Motor neuron (in vitro differentiated cells): ENCODE measurements around the gene RNASE1. TPM values are rescaled to one million over a fixed set of nuclear protein-coding genes. Genes with fewer than 3 reads are reported as not detected.
A peak's percentile ranks its signal among the peaks of the same experiment; 100 is the strongest.
"Not testable (repeated sequence)": the region's sequence is repeated elsewhere in the genome, so short reads cannot be mapped to it uniquely, and the experiment has no call there.

Experiments used
- ATAC-seq, 8 experiments: fragments of 200-7000 bp; cut with Tn5 transposase; replicated peaks in 6 of 8; 2 replicates each; pipeline ENCODE4 v1.8.0; 2021; ENCODE audit warnings: mild to moderate bottlenecking in 8 of 8, moderate library complexity in 8 of 8
- H3K27ac ChIP-seq, 2 donors: fragments of 250-450 bp; sonication (Bioruptor Pico); 2 replicates each; pipeline ENCODE4 v1.9.0; 2021; ENCODE audit warnings: antibody characterized with exemption in 2 of 2, mild to moderate bottlenecking in 2 of 2, moderate library complexity in 1 of 2
- H3K4me1 ChIP-seq, 2 donors: fragments of 250-450 bp; sonication (Bioruptor Pico); replicated peaks in 1 of 2; 2 replicates each; pipeline ENCODE4 v1.6.1; 2021; ENCODE audit warnings: antibody characterized with exemption in 2 of 2, mild to moderate bottlenecking in 2 of 2, moderate library complexity in 1 of 2
- H3K4me3 ChIP-seq, 5 donors: fragments of 250-450 bp; sonication (Bioruptor Pico); 2 replicates each; pipeline ENCODE4 v1.9.0; 2021; ENCODE audit warnings: antibody characterized with exemption in 5 of 5, mild to moderate bottlenecking in 5 of 5, moderate library complexity in 4 of 5
- WGBS, 10 experiments: fragments of 450-650 bp; shearing (Covaris generic); methylation state at CpG; one replicate each; pipeline ENCODE4 v1.0.0; 2022; 5-methylcytosine and 5-hydroxymethylcytosine counted together
- in situ Hi-C, 9 experiments: fragments of 400-800 bp; cut with MboI; loops; one replicate each; pipeline ENCODE4 v1.15.0; 2021; ENCODE audit warnings: low sequenced_read_pairs in 9 of 9, low pct_unique_long_range_greater_than_20kb in 2 of 9; ENCODE audit not compliant: unreplicated experiment in 9 of 9
- total RNA-seq, 8 experiments: library from RNA; unstranded; fragments of 300-600 nt; gene quantifications; 2 replicates each; pipeline versions ENCODE4 v1.2.3 to v1.2.4, GENCODE V29; 2022

The RNASE1 gene
- total RNA-seq, 8 experiments from 2014 or later = 47.0 to 362 (median 50.7) TPM; not detected in 5

GRCh38 chr14:20782280-20782890 is 20.3 kb downstream of the RNASE1 start:
- Histone ChIP-seq H3K27ac (no peak overlapping the region), H3K4me1 (no peaks in the 10 kb centered on the region), H3K4me3 (no peak overlapping the region)
- ATAC-seq = peak in 1 of 8 experiments; percentile 36
- WGBS, 10 experiments = 0 to 74% (median 26%) methylated on average over 2 to 5 of the region's 5 CpGs
- in situ Hi-C loops = no loop called here

GRCh38 chr14:20781803-20782202 is 20.8 kb downstream of the RNASE1 start:
- in situ Hi-C loops = no loop called here
- WGBS, 10 experiments = 10 to 100% (median 46%) methylated on average over 1 to 4 of the region's 4 CpGs; no CpG with 5 or more reads in 3 of the 10 experiments
- Histone ChIP-seq H3K4me3 (no peak overlapping the region), H3K27ac (no peak overlapping the region), H3K4me1 (no peaks in the 10 kb centered on the region)
- ATAC-seq = peak in 1 of 8 experiments; percentile 33

- 80 to 100% (median 94%) methylated on average over 1 of the region's 1 CpG; no CpG with 5 or more reads in 4 of the 10 experiments for WGBS, 10 experiments
- no peak overlapping the region for H3K4me3 ChIP-seq
- H3K4me1 ChIP-seq = no peaks in the 10 kb centered on the region
- no peak overlapping the region for H3K27ac ChIP-seq
- in situ Hi-C loops = no loop called here
- ATAC-seq = no peak
Observed at GRCh38 chr14:20775901-20776300, 26.7 kb downstream of the RNASE1 start.

- H3K4me1 ChIP-seq = no peaks in the 10 kb centered on the region
- ATAC-seq = peak in 1 of 8 experiments; percentile 28
- no peak overlapping the region for H3K4me3 ChIP-seq
- in situ Hi-C loops = no loop called here
- no peak overlapping the region for H3K27ac ChIP-seq
- 3 to 54% (median 29%) methylated on average over 3 to 6 of the region's 6 CpGs for WGBS, 10 experiments
Observed at GRCh38 chr14:20775043-20775442, 27.6 kb downstream of the RNASE1 start.

- no peaks in the 10 kb centered on the region for H3K4me1 ChIP-seq
- no peak overlapping the region for H3K27ac ChIP-seq
- peak in 3 of 8 experiments; percentile 67 to 99 (median 95) for ATAC-seq
- in situ Hi-C loops = no loop called here
- H3K4me3 ChIP-seq = no peak overlapping the region
- 19 to 80% (median 52%) methylated on average over 1 to 5 of the region's 5 CpGs; no CpG with 5 or more reads in 3 of the 10 experiments for whole genome bisulfite sequencing, 10 experiments
Observed at GRCh38 chr14:20774258-20774824, 28.3 kb downstream of the RNASE1 start.

- Histone ChIP-seq H3K4me3 (no peak overlapping the region), H3K4me1 (no peaks in the 10 kb centered on the region), H3K27ac (no peak overlapping the region)
- in situ Hi-C loops = no loop called here
- WGBS, 10 experiments = 0 to 100% (median 43%) methylated on average over 1 to 3 of the region's 3 CpGs
- no peak for ATAC-seq
Observed at GRCh38 chr14:20772650-20773049, 30.0 kb downstream of the RNASE1 start.

- in situ Hi-C loops = no loop called here
- Histone ChIP-seq H3K4me1 (no peaks in the 10 kb centered on the region), H3K27ac (no peak overlapping the region), H3K4me3 (no peak overlapping the region)
- no peak for ATAC-seq
- 0 to 100% (median 38%) methylated on average over 2 to 3 of the region's 3 CpGs; no CpG with 5 or more reads in 3 of the 10 experiments for WGBS, 10 experiments
Observed at GRCh38 chr14:20769421-20769820, 33.2 kb downstream of the RNASE1 start.

- H3K4me1 ChIP-seq = no peaks in the 10 kb centered on the region
- no peak overlapping the region for H3K27ac ChIP-seq
- in situ Hi-C loops = no loop called here
- WGBS, 10 experiments = 0 to 100% (median 76%) methylated on average over 1 to 3 of the region's 3 CpGs; no CpG with 5 or more reads in 3 of the 10 experiments
- ATAC-seq = no peak
- no peak overlapping the region for H3K4me3 ChIP-seq
Observed at GRCh38 chr14:20768593-20768892, 34.1 kb downstream of the RNASE1 start.

- Histone ChIP-seq H3K4me3 (no peak overlapping the region), H3K4me1 (no peaks in the 10 kb centered on the region), H3K27ac (no peak overlapping the region)
- in situ Hi-C loops = no loop called here
- ATAC-seq = no peak
Observed at GRCh38 chr14:20760950-20761349, 41.7 kb downstream of the RNASE1 start.

GRCh38 chr14:20759465-20759864 is 43.2 kb downstream of the RNASE1 start:
- 0 to 100% (median 82%) methylated on average over 1 to 4 of the region's 5 CpGs; no CpG with 5 or more reads in 4 of the 10 experiments for WGBS, 10 experiments

GRCh38 chr14:20757965-20758364 is 44.7 kb downstream of the RNASE1 start:
- in situ Hi-C loops = no loop called here
- no peak overlapping the region for H3K4me3 ChIP-seq
- no peaks in the 10 kb centered on the region for H3K4me1 ChIP-seq
- WGBS, 10 experiments = 0 to 100% (median 56%) methylated on average over 1 to 4 of the region's 4 CpGs; no CpG with 5 or more reads in 1 of the 10 experiments
- H3K27ac ChIP-seq = no peak overlapping the region
- ATAC-seq = no peak

More at GRCh38 chr14:20759465-20759864, 43.2 kb downstream of the RNASE1 start:
- H3K4me3 ChIP-seq, H3K4me1 ChIP-seq, ATAC-seq, H3K27ac ChIP-seq, in situ Hi-C loops: not testable (repeated sequence)

GRCh38 chr14:20755037-20755436 is 47.6 kb downstream of the RNASE1 start:
- ATAC-seq = no peak
- WGBS, 10 experiments = 0 to 73% (median 28%) methylated on average over 1 to 6 of the region's 6 CpGs; no CpG with 5 or more reads in 4 of the 10 experiments

GRCh38 chr14:20754308-20754707 is 48.3 kb downstream of the RNASE1 start:
- 15 to 100% (median 63%) methylated on average over 1 to 2 of the region's 2 CpGs; no CpG with 5 or more reads in 2 of the 10 experiments for WGBS, 10 experiments
- Histone ChIP-seq H3K4me3 (no peak overlapping the region), H3K4me1 (no peaks in the 10 kb centered on the region), H3K27ac (no peak overlapping the region)
- in situ Hi-C loops = no loop called here
- ATAC-seq = no peak

More at GRCh38 chr14:20755037-20755436, 47.6 kb downstream of the RNASE1 start:
- Histone ChIP-seq H3K4me1 (no peaks in the 10 kb centered on the region), H3K27ac (no peak overlapping the region), H3K4me3 (no peak overlapping the region)
- in situ Hi-C loops = no loop called here
